Measurements from ENCODE around the gene ZC3H7A. TPM values are rescaled to one million over a fixed set of nuclear protein-coding genes. Genes with fewer than 3 reads are reported as not detected.

The ZC3H7A gene
- total RNA-seq, 1 experiment from 2014 or later: 43.1 TPM

DNA sequence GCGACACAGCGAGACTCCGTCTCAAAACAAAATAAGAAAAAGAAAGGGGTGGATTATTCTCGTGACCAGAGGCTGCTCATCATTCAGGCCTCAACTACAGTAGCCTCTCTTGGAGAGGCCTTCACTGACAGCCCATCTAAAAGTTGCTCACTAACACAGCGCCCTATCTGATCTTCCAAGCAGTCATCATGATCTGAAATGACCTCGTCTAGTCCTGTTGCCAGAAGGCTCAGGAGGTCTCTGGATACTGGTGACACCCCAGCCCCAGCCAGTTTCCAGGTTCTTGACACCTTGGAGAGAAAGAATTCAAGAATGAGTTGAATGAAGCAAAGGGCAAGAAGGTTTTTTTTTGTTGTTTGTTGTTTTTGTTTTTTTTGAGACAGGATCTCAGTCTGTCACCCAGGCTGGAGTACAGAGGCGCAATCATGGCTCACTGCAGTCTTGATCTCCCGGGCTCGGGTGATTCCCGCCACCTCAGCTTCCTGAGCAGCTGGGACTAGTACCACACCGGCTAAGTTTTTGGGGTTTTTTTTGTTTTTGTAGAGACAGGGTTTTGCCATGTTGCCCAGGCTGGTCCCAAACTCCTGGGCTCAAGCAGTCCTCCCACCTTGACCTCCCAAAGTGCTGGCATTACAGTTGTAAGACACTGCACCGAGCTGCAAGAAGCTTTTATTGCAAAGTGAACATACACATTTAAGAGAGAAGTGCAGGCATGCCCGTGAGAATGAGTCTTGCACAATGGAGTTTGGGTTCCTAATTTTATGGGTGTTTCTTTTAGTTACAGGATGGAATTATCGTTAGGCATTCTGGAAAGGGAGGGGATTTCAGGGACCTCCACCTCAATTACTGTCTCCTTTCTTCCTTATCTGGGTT lies 2.7 kb upstream of the ZC3H7A start:
- Histone ChIP-seq H3K4me2 (ENCODE audit: insufficient read depth, insufficient read length, low read length) (no peak overlapping the region), H3K27me3 (ENCODE audit: insufficient read depth, low read length) (no peaks in the 10 kb centered on the region), H2BK5ac (ENCODE audit: insufficient read length, low read length) (no peak overlapping the region), H2AK5ac (ENCODE audit: insufficient read length, low read length) (no peak overlapping the region), H3K27ac (ENCODE audit: insufficient read length, low read depth, low read length) (no peak overlapping the region), H3K9me3 (ENCODE audit: control insufficient read depth, low read depth, low read length) (no peaks in the 10 kb centered on the region), H4K5ac (ENCODE audit: insufficient read length, low read depth, low read length) (no peak overlapping the region), H3K9ac (ENCODE audit: extremely low read depth, insufficient read length, low read length) (no peak overlapping the region), H2AFZ (ENCODE audit: low read length) (no peak overlapping the region), H4K8ac (replicated peaks; ENCODE audit: insufficient read length, low read depth, low read length) (no peak overlapping the region), H3K4me1 (ENCODE audit: insufficient read depth, low read length) (no peaks in the 10 kb centered on the region), H3K23ac (ENCODE audit: insufficient read length, low read depth, low read length) (no peak overlapping the region), H3K56ac (ENCODE audit: insufficient read length, low read depth, low read length) (no peak overlapping the region), H3T11ph (ENCODE audit: low read length) (no peak overlapping the region), H3K23me2 (ENCODE audit: insufficient read length, low read depth, low read length, poor library complexity, severe bottlenecking) (peaks cover 16% of the 10 kb centered on the region), H3K14ac (ENCODE audit: insufficient read depth, low read length) (no peak overlapping the region), H2BK20ac (ENCODE audit: low read depth, low read length, poor library complexity, severe bottlenecking) (no peak overlapping the region), H3K18ac (ENCODE audit: insufficient read length, low read depth, low read length) (no peak overlapping the region), H3K79me1 (ENCODE audit: insufficient read depth, low read depth, low read length, poor library complexity, severe bottlenecking) (no peaks in the 10 kb centered on the region), H3K79me2 (ENCODE audit: insufficient read depth, low read length) (peaks cover 7% of the 10 kb centered on the region; the same call in 1 of the 2 replicates), H2BK15ac (ENCODE audit: low read depth, low read length) (no peak overlapping the region), H4K91ac (ENCODE audit: insufficient read length, low read depth, low read length) (no peak overlapping the region), H4K20me1 (ENCODE audit: control insufficient read depth, insufficient read depth, insufficient read length) (no peaks in the 10 kb centered on the region), H2BK12ac (ENCODE audit: insufficient read length, low read depth, low read length) (no peak overlapping the region), H3K4ac (ENCODE audit: low read depth, low read length) (no peak overlapping the region), H2BK120ac (ENCODE audit: low read depth, low read length, poor library complexity, severe bottlenecking) (no peak overlapping the region)
- Mint-ChIP-seq H3K27me3 (ENCODE audit: low read depth) (no peaks in the 10 kb centered on the region; the same call in 1 of the 2 replicates), H3K9me3 (no peaks in the 10 kb centered on the region), H3K27ac (peak overlapping the region; percentile 2 to 83 (median 28); a peak in 4 of 7 replicates), H3K4me3 (peak overlapping the region in 1 of 2 experiments; percentile 92; a peak in 2 of 5 replicates), H3K36me3 (ENCODE audit: insufficient read depth in 1 of 3, low read depth in 3 of 3) (peaks cover 0 to 5% (median 5%) of the 10 kb centered on the region in 3 experiments; a peak in 3 of 7 replicates), H3K4me1 (peaks cover 28 to 29% of the 10 kb centered on the region in 2 experiments)
- TF ChIP-seq, protein P1, sequence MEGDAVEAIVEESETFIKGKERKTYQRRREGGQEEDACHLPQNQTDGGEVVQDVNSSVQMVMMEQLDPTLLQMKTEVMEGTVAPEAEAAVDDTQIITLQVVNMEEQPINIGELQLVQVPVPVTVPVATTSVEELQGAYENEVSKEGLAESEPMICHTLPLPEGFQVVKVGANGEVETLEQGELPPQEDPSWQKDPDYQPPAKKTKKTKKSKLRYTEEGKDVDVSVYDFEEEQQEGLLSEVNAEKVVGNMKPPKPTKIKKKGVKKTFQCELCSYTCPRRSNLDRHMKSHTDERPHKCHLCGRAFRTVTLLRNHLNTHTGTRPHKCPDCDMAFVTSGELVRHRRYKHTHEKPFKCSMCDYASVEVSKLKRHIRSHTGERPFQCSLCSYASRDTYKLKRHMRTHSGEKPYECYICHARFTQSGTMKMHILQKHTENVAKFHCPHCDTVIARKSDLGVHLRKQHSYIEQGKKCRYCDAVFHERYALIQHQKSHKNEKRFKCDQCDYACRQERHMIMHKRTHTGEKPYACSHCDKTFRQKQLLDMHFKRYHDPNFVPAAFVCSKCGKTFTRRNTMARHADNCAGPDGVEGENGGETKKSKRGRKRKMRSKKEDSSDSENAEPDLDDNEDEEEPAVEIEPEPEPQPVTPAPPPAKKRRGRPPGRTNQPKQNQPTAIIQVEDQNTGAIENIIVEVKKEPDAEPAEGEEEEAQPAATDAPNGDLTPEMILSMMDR (conservative IDR thresholded peaks at IDR 0.05): no peak
- WGBS (ENCODE audit: extremely low coverage, insufficient read length, low lambda C conversion rate): no CpG with 5 or more reads among the region's 14 CpGs
- DNase-seq: no peak
